Stimulated activated CD4-positive, alpha-beta T cell treated with anti-CD3 and anti-CD28 coated beads, Interleukin-12 subunit alpha, Interleukin-12 subunit beta, amount 100 ng/mL, for 48 hours (primary cell): ENCODE results near the gene FPR2.

Experiments used
- DNase-seq, 3 donors: peaks; one replicate each; pipeline ENCODE4 v3.0.0-alpha.2; 2020; ENCODE audit warnings: low read depth in 2 of 3, low spot score in 1 of 3

FPR2 gene

DNA sequence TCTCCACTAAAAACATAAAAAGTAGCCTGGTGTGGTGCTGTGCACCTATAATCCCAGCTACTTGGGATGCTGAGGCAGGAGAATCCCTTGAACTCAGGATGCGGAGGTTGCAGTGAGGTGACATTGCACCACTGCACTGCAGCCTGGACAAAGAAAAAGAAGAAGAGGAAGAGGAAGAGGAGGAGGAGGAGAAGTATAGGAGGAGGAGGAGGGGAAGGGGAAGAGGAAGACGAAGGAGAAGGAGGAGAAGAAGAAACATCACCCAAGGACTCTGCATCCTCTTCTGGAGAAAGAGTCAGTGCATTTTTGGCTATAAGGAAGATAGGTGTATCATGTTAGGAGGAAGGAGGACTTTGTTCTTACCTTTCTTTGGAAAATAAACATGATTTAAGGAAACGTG is 21.0 kb downstream of the FPR2 start:
- no peak for DNase-seq

DNA sequence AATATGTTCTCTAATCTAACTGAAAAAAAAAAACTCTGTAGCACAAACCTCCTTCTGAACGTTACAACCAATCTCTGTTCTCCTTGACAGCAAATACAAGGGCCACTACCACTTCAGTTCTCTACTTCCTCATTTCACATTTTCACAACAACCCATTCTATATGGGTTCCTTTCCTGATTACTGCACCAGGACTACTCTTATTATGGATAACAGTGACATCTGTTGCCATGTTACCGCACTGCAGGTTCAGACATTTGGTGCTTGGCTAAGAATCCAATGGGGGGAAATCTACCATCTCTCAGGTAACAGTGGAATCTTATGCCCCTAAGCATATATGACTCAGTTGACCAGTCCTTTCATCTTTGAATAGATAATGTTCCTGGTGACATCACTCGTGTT is 22.4 kb downstream of the FPR2 start:
- DNase-seq = peak in 1 of 3 donors; percentile 0

DNA sequence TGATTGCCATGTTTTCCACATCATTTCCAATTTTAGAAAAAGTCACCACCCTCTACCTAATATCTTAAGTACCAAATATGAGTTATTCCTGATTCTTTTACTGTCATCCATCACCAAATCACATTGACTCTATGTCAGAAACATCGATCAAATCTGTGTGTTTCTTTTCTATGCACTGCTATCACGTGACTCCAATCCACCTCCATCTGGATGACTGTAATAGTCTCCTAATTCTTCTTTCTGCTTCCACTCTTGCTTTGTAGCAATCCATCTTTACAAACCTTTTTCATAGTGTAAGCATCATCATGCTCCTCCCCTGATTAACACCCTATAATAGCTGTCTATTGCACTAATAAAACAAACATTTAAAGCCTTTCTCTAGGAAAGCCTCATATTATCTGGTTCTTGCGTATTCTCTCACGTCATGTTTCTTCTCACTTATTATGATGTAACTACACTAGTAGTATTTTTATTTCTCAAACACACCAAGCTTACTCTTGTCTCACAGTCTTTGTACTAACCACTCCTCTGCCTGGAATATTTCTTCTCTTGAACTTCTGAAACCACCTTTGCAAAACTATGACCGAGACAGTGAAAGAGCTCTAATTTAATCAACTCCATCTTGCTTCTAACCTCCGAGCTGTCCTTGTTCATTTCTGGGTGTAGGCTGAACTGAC is 23.3 kb downstream of the FPR2 start:
- DNase-seq = no peak

DNA sequence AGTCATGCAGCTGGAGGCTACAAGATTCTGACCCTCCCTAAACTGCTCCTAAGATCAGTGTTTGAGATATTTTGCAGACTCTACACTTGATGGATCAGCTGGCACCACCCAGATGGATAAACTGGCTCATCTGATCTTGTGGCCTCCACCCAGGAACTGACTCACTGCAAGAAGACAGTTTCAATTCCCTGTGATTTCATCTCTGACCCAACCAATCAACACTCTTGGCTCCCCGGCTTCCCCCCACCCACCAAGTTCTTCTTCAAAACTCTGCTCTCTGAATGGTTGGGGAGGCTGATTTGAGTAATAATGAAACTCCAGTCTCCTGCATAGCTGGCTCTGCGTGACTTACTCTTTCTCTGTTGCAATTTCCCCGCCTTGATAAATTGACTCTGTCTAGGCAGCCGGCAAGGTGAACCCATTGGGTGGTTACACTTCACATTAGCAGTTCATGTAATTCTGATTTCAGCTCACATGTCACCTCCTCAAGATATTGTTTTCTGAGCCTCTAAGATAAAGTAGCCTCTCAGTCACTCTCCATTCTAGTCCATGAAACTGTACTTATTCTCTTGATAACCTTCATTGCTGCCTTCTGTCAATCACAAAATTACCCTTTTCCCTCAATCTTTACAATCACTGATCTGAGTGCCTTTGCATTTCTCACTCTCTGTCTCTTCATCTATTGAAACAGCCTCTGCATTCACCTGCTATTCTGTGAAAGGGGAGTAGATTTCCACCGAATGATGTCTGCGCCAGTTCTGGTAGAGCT is 24.1 kb downstream of the FPR2 start:
- peak; percentile 40 to 53 (median 50) for DNase-seq

DNA sequence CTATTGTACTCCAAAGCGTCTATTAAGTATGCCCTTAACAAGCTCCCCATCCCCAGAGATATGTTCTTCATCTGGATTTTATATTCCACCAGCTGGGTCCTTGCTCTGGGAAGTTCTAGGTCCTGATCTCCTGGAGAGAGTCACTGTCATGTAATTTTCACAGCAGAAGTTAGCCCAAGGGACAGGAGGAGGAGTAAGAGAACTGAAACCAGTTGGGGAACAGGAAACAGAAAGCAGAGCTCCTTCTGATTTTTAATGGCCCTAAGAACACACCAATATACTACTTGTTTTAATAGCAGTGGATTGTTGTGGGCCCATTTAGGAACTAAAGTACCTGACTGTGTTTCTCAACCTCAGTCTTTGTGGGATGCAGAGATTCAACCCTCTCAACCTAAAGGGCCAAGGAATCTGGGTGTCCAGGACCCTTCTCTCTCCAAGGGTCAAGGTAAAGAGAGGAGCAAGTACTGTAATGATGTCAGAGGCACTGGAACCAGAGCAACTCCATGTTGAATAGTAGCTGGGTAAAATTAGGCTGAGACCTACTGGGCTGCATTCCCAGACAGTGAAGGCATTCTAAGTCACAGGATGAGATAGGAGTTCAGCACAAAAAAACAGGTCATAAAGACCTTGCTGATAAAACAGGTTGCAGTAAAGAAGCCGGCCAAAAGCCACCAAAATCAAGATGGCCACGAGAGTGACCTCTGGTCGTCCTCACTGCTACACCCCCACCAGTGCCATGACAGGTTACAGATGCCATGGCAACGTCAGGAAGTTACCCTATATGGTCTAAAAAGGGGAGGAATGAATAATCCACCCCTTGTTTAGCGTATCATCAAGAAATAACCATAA is 25.9 kb downstream of the FPR2 start:
- no peak for DNase-seq

DNA sequence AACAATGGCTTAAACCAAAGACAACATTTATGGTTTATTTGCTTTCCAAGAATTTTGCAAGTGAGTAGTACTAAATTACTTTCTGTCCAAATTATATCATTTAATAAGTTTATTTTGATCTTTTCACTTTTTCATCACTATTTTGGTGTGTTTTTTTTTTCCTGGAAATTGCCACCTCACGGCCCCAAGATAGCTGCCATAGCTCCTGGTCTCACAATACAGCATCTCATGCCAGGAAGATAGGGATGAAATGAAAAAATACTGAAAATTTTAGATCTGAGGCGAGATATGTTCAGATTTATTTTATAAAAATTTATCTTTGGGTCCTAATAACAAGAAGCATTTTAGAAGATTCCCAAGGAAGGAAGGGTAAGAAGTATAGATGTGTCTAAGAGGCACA is 27.0 kb downstream of the FPR2 start:
- DNase-seq = no peak

DNA sequence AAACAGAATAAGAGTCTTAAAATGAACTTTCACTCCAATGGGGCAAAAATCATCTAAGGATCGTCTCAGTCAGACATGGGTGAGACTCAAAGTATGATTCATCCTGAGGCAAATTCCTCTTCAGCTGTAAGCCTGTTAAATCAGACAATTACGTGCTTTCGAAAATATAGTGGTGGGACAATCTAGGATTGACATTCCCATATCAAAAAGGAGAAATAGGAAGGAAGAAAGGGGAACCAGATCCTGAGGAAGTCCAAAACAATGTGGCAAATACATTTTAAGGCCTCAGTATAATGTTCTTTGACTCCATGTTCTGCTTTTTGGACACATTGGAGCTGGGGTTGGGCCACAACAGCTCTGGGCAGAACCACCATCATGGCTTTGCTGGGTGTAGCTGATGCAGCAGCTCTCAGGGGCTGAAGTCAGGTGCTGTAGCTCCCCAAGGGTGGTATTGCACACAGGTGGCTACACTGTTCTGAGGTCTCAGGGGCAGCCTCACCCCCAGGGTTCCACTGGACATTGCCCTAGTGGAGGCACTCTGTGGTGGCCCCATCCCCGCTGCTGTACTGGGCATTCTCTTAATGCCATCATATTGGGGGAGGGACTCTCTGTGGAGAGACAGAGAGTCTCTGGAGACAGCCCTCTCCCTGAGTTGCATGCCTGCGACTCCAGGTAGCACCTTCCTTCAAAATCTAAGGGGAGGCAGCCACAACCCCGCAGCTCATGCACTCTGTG is 28.2 kb downstream of the FPR2 start:
- no peak for DNase-seq

DNA sequence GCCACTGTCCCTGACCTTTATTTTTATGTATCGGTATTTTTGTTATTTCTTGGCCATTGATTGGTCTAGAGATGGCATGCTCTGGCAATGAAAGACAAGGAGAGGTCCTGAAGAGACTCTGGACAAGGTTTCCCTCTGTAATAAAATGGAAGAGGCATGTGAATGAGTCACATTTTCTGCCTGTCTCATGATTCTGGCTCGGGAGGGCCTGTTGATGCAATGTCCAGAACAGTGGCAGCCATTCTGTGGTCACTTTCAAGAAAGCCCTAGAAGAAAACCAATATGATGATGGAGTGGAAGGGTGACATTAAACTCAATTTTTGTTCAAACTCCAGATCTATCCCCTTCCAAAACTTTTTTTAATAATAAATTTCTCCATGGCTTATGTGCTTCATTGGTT is 32.0 kb downstream of the FPR2 start:
- no peak for DNase-seq

DNA sequence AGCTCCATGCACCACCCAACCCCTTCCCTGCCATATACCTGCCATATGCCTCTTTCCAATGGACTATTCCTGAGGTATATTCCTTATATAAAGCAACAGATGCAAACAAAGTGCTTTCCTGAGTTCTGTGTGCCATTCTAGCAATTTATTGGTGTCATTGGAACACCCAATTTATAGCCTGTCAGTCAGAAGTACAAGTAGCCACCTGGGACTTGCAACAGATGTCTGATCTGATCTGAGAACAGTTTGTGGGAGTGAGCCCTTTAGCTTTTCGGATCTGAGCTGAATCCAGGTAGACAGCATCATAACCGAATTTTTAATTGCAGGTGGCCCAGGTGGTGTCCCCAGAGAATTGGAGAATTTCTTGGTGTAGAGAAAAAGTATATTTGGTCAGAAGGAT is 33.0 kb downstream of the FPR2 start:
- DNase-seq = no peak

DNA sequence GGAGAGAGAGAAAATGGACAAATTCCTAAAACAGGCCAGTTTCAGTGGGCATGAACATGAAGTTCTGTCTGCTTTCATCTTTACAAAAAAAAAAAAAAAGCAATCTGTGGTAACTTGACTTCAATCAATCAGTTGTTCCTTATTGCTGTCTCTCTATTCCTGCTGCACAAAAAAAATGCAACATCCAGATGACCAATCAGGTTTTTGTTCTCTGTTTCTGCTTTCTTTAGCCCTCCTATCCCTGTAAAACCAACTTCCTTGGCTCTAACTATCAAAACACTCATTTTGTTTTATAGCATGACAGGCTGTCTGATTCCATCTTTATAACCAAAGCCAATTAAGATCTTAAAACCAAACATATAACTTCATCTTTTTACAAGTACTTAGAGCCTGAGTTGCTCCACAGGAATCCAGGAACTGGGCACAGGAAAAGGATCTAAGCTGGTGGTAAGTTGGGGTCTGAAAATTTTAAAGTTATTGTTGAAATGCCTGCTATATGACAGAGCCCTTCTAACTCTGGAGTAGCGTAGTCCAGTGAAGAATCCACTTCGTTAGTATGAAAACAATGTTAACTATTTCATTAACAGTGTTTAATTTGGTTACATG is 34.0 kb downstream of the FPR2 start, which contains the start of gene FPR3:
Gene FPR3 (plus strand): TSS at position 273 of the 606 bp plus-strand sequence. CDS start 28,592 bp downstream, outside the sequence.
- DNase-seq = no peak

DNA sequence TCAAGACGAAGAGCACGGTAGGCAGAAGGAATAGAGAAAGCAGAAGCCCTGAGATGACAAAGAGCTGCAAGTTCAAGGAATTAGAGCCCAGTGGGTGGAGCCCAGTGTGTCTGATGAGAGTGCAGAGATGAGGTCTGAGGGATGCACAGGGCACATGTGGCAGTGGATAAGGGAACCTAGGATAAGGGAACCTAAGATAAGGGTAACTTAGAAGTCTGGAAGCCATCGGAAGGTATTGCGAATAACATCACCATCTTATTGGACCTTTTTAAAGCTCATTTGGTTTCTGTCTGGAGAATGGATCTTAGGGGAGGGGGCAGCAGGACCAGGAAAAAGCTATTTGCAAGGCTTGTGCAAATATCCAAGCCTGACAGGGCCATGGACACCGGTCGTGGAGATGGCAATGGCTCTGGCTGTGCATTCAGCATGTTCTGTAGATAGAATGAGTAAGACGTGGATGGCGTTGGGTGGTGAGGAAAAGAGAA is 35.3 kb downstream of the FPR2 start:
- DNase-seq = no peak

DNA sequence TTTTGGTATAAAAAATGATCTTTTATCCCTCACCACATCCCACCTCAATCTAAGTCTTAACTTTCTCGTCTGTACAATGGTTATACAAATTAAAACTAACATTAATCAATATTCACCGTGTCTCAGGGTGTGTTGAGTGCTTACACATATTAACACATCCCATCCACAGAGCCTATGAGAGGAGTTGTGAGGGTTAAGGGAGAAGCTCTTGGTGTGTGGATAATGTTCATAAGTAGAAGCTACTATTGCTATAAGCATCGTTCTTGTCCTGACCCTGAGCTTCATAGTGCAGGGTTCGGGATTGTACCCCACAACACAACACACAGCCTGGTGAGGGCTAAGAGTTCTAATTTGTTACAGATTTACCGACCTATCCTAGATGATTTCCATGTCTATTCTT is 36.5 kb downstream of the FPR2 start:
- DNase-seq = no peak

DNA sequence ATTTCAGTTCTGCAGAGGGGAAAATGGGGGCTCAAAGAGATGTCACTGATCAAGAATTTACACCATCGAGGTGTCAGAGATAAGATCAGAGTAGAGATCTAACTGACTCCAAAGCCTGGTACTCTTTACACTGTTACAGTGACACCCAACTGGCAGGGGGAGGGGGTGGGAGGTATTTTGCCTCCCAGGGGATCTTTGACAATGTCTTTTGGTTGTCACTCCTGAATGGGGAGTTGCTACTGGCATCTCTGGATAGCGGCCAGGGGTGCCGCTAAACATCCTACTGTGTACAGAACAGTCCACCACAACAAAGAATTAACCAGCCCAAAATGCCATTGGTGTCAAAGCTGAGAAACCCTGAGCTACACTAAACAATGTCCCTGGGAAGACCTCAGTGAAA is 37.1 kb downstream of the FPR2 start:
- DNase-seq = no peak

DNA sequence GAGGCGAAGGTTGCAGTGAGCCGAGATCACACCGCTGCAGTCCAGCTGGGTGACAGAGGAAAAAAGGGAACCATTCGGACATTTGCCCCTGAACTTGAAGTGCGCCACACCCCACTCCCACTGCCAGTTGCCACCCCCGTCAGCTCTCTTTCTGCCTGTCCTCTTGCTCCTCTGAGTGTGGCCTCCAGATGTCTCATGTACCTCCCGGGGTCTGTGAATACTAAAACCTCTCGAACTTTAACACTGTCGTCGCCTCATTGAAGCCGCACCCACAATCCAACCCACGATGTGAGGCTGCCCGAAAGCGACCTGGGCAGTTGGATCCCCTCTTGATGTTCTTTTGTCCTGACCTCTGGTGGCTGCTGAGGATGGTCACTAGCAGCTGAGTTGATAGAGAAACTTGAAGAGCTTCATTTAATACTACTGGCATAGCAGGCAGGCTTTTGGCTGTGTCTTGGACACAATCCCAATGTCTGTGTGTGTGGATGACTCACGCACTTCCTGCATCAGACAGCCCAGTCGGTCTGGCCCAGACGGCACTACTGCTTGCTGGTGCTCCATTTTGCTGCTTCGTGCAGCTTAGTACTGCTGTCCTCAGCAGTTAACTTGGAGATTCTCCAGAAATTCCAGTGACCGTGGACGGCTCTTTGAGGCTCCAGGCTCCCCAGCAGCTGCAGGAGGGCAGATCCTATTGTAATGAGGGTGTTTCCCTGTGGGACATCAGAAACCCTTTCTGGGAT is 38.2 kb downstream of the FPR2 start:
- DNase-seq = no peak

DNA sequence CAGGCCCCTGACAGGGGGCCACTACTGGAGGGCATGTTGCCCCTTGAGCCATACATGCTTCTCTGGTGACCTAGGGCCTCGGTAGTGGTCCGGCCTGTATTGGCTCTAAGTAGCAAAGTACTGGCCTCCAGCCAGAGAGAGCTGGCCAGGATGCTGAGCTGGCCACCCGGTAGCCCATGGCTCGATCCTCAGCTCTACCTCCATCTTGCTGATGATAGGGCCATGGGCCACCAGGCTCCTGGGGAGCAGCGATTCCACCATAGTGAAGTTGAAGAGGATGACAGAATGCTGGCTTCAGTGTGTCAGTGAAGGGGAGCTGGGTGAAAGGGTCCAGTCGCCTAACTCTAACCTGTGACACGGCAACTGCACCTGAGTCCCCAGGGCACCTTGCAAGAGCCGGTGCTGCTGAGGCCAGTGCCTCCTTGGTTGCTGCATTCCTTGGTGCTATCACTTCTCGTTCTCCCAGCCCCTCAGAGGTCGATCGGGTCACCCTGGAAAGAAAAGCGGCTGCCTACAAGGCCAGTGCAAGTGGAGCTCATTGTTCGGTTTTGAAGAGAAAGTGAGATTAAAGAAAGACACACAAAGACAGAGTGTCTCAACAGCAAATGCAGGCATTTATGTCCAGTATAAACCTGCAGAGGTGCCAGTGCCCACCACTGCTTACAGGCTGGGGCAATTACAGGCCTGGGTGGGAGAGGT is 38.9 kb downstream of the FPR2 start:
- no peak for DNase-seq

DNA sequence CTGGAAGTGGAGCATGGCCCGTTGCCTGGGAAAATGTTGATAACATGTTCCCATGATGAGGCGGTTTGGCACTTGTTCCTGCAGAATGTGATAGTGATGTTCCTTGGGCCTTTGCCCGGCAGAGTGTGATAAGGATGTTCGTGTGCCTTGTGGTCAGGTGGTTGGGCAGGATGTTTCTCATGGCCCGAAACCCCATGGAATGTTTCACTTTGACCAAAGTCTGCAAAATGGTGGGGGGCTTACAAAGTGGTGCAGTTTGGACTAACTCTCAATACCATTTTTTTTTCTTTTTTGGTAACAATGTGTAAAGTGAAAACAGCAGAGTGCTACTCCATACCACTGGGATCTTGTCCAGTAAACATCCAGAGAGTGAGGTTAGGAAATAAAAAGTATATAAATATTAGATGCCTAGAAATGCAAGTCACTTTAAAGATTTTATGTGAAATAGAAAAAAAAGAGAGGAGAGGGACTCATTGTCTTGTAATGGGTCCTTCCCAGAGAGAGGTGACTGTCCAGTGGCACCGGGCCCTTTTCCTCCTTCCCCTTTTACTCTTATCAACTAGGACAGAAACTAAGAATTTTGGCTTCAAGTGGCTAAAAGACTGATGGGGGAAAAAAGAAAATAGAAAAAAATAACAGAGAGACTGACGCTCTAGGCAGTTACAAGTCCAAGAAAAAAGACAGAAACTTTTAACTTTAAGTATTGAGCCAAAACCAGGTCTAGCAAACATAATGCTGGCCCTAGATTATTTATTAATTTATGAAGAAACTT is 39.7 kb downstream of the FPR2 start:
- DNase-seq = no peak

DNA sequence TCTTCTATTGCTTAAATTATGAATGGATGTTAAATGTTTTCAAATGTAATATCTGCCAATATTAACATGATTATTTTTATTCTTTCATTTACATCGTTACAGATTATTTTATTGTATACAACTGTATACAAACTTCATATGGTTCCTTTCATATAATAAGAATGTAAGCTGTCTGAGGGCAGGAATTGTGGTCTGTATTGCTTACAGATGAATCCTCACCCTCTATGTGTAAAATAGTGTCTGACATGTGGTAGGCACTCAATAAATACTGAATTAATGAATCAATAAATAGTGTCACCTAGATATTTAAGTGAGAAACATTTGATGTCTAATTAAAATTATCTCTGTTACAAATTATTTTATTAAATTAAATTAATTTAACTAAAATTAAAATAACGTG is 41.8 kb downstream of the FPR2 start:
- DNase-seq = no peak

DNA sequence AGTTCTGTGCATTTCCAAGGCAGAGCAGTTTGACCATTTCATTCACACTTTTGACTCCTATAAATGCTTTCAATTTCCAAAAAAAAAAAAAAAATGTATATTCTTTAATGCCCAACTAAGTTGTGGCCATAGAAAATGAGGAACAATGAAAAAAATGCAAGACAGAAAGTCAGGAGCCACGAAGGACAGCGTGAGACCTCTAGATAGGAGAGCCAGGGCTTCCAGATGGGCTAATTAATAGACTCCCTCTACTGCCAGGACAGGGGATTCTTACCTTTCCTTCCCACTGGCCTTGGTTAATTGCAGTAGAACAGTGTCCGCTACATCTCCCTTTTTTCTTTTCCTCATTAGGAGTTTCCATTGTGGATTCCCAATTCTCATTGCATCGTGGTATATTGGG is 42.5 kb downstream of the FPR2 start:
- DNase-seq = no peak

DNA sequence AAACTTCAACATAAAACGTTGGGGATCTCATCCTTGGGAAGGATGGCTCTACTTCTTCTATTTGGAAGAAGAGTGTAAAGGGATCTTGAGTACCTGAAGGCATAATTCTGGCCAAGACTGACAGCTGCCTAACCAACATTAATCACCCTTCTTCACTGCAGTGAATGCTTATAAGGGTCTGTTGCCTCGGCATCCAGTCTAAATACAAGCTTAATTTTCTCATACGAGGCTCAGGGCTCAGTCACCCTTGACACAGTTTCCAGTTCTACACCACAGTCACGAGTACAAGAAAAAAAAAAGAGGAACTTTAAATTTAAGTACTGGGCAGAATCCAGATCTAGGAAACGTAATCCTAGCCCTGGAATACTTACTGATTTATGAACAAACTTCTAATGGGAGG is 43.0 kb downstream of the FPR2 start:
- DNase-seq = no peak
